HepG2 (cell line): ENCODE data around the gene TOP1. TPM values are rescaled to one million over a fixed set of nuclear protein-coding genes. Genes with fewer than 3 reads are reported as not detected.

Source experiments
- ATAC-seq: fragments of 200-7000 bp; cut with Tn5 transposase; 3 replicates; pipeline ENCODE4 v1.9.1; 2020; ENCODE audit warnings: mild to moderate bottlenecking, moderate library complexity
- BruUV-seq: library from RNA; stranded (reverse); fragments of 400-500 nt; replicated peaks from 2 replicates; lab custom pipeline; 2021; lab: Mats Ljungman, UMichigan
- CTCF ChIA-PET: fragments of 300-600 bp; formaldehyde crosslinking; extraction: SDS; loops from one replicate; lab custom pipeline; 2021; ENCODE audit warnings: low total read pairs, inconsistent platforms, low intra/inter-chr PET ratio; lab: Yijun Ruan, JAX
- POLR2A ChIA-PET: fragments of 350-600 bp; sonication (Branson Sonifier 250); formaldehyde crosslinking; loops from one replicate; lab custom pipeline; 2020; ENCODE audit warnings: antibody characterized with exemption, inconsistent platforms; lab: Yijun Ruan, JAX
- DNase-seq: peaks from one replicate; pipeline ENCODE4 v3.0.0-alpha.2; 2015; ENCODE audit warnings: low spot score
- FAIRE-seq: peaks from 3 replicates; lab custom pipeline; 2011; peaks lifted over from hg19 to GRCh38; lab: Jason Lieb, UNC
- H2AFZ ChIP-seq: one replicate; pipeline ENCODE4 v1.6.1; 2011; ENCODE audit warnings: low read length, inconsistent platforms
- H3K27ac ChIP-seq: fragments of 300-600 bp; 3 replicates; pipeline ENCODE4 v1.8.0; 2011; ENCODE audit warnings: mixed run types, mild to moderate bottlenecking, mixed read lengths, low read length, inconsistent platforms; ENCODE audit not compliant: insufficient read depth; ENCODE audit errors: extremely low read length
- H3K27me3 ChIP-seq, 2 experiments: fragments of 200-600 bp in 1 of 2; 2 replicates in 1 of 2; 3 replicates in 1 of 2; pipeline versions ENCODE4 v1.6.0 to v1.8.0; 2011; ENCODE audit warnings: low read length in 2 of 2, mild to moderate bottlenecking in 2 of 2, moderate library complexity in 2 of 2, inconsistent platforms in 1 of 2; ENCODE audit not compliant: insufficient read depth in 2 of 2, control insufficient read depth in 1 of 2
- H3K36me3 ChIP-seq, 2 experiments: fragments of 200-600 bp in 1 of 2; replicated peaks in 1 of 2; 2 replicates in 1 of 2; 3 replicates in 1 of 2; pipeline versions ENCODE4 v1.5.1 to v1.8.0; 2011; ENCODE audit warnings: low read length in 2 of 2, inconsistent platforms in 1 of 2; ENCODE audit not compliant: insufficient read depth in 2 of 2, control insufficient read depth in 1 of 2
- H3K4me1 ChIP-seq: 2 replicates; pipeline ENCODE4 v1.5.1; 2012; ENCODE audit warnings: low read length, inconsistent platforms; ENCODE audit not compliant: insufficient read depth
- H3K4me2 ChIP-seq: 2 replicates; pipeline ENCODE4 v1.6.0; 2011; ENCODE audit warnings: low read depth, low read length, inconsistent platforms
- H3K4me3 ChIP-seq, 3 experiments: fragments of 200-600 bp in 1 of 3; sonication (generic), shearing (Covaris generic) in 1 of 3; replicated peaks in 1 of 3; 2 replicates each; pipeline ENCODE4 v1.5.1; 2011 to 2016; ENCODE audit warnings: low read length in 3 of 3, inconsistent platforms in 2 of 3, low read depth in 2 of 3, mild to moderate bottlenecking in 2 of 3, control low read depth in 1 of 3, mixed read lengths in 1 of 3; ENCODE audit not compliant: insufficient read depth in 1 of 3
- H3K79me2 ChIP-seq: one replicate; pipeline ENCODE4 v1.6.1; 2011; ENCODE audit warnings: low read length, inconsistent platforms; ENCODE audit not compliant: insufficient read depth
- H3K9ac ChIP-seq: 2 replicates; pipeline ENCODE4 v1.6.0; 2011; ENCODE audit warnings: mild to moderate bottlenecking, low read depth, low read length, inconsistent platforms; ENCODE audit not compliant: insufficient read depth
- H3K9me3 ChIP-seq: 2 replicates; pipeline ENCODE4 v1.5.1; 2012; ENCODE audit warnings: mild to moderate bottlenecking, low read length
- H4K20me1 ChIP-seq: 2 replicates; pipeline ENCODE4 v1.6.0; 2011; ENCODE audit warnings: inconsistent platforms, mild to moderate bottlenecking, low read length, moderate library complexity; ENCODE audit not compliant: insufficient read depth
- GRHL1 ChIP-seq: sonication (generic); formaldehyde crosslinking; conservative IDR thresholded peaks from 2 replicates; pipeline ENCODE4 v1.8.0; 2022; ENCODE audit warnings: missing genetic modification reagents
- SMAD1 ChIP-seq: sonication (generic); formaldehyde crosslinking; IDR thresholded peaks from 2 replicates; pipeline ENCODE4 v1.4.0; 2020; ENCODE audit warnings: missing genetic modification reagents, low read depth, mild to moderate bottlenecking, borderline replicate concordance
- ZFP90 ChIP-seq: sonication (generic); formaldehyde crosslinking; IDR thresholded peaks from 2 replicates; pipeline ENCODE4 v1.8.0; 2022; ENCODE audit warnings: missing genetic modification reagents, mild to moderate bottlenecking, inconsistent platforms, borderline replicate concordance
- WGBS: methylation state at CpG from one replicate; pipeline ENCODE4 v1.1.6; 2017; ENCODE audit warnings: low lambda C conversion rate; 5-methylcytosine and 5-hydroxymethylcytosine counted together
- in situ Hi-C: cut with HindIII; loops from 2 replicates; pipeline ENCODE4 v1.10.0; 2017; ENCODE audit warnings: low pct_unique_long_range_greater_than_20kb; ENCODE audit not compliant: extremely low pct_ligation_motif_present
- intact Hi-C: fragments of 100-400 bp; cut with micrococcal nuclease; formaldehyde crosslinking; loops from one replicate; pipeline ENCODE4 v1.10.0; 2022; ENCODE audit not compliant: unreplicated experiment
- polyA plus RNA-seq, 8 experiments: library from polyadenylated mRNA; depleted of rRNA in 3 of 8; stranded (reverse) in 7 of 8; unstranded in 1 of 8; fragments of >200 nt; fragmentation: Illumina TruSeq in 4 of 8; extraction: Trizol in 4 of 8; gene quantifications; 2 replicates each; pipeline versions ENCODE4 v1.2.1 to v1.2.3, GENCODE V29; 2011 to 2016; ENCODE audit warnings: low read depth in 4 of 8, missing spikeins in 1 of 8, mixed read lengths in 1 of 8; ENCODE audit not compliant: insufficient read depth in 1 of 8
- total RNA-seq, 5 experiments: library from RNA; depleted of rRNA; stranded (reverse); fragments of >200 nt; fragmentation: Illumina TruSeq; extraction: Trizol; gene quantifications; 2 replicates each; pipeline ENCODE4 v1.2.3, GENCODE V29; 2016; ENCODE audit warnings: low read depth in 1 of 5

The TOP1 gene
- total and polyA plus RNA-seq, 2 of the 13 experiments (the other 11 are each of a cell fraction or from before 2014, with no cell fraction given): 10.2 to 19.4 TPM

- peak overlapping the region; percentile 67; the same call in 1 of the 2 replicates for H3K4me2 ChIP-seq
- ATAC-seq: no peak
- H3K9ac ChIP-seq: no peak overlapping the region
- TF ChIP-seq ZFP90 (CRISPR knock-in tag): 0 out of 2 replicates have a peak, but pooled peaks have one; percentile 4
- TF ChIP-seq SMAD1 (CRISPR knock-in tag): 0 out of 2 replicates have a peak, but pooled peaks have one; percentile 49
- TF ChIP-seq GRHL1 (CRISPR knock-in tag): no peak
- FAIRE-seq: no peak
- H2AFZ ChIP-seq: no peak overlapping the region
- no peak overlapping the region for H3K4me3 ChIP-seq
- in situ Hi-C loops: no loop called here
- no TSS peak for BruUV-seq
- ChIA-PET CTCF (interaction anchor here (1.2 to 2.5 kb wide), 6 partner anchors 22 to 110 kb away, joined by 3 to 34 read pairs (median 6); no protein-coding TSS in a partner anchor), POLR2A (interaction anchor here (1.0 to 2.2 kb wide), 11 partner anchors 15 to 104 kb away, joined by 3 to 13 read pairs (median 3); partner anchors contain the start of gene TOP1)
- no peaks in the 10 kb centered on the region for H3K79me2 ChIP-seq
- H4K20me1 ChIP-seq: no peaks in the 10 kb centered on the region
- DNase-seq: no peak
- no peaks in the 10 kb centered on the region for H3K27me3 ChIP-seq
- peaks cover 20% of the 10 kb centered on the region for H3K4me1 ChIP-seq
- H3K9me3 ChIP-seq: no peaks in the 10 kb centered on the region
- H3K36me3 ChIP-seq: no peaks in the 10 kb centered on the region
- 51% methylated on average over 2 of the region's 2 CpGs for WGBS
- intact Hi-C loops: loop anchor here (2.0 kb wide), 1 partner anchor 23 kb away; no protein-coding TSS in a partner anchor
- no peak overlapping the region for H3K27ac ChIP-seq
These were observed 37.3 kb upstream of the TOP1 start for GRCh38 chr20:40991181-40991889.
